HCEC 1CT (cell line): ENCODE data around the gene SCG3.
"Not testable (repeated sequence)": the region's sequence is repeated elsewhere in the genome, so short reads cannot be mapped to it uniquely, and the experiment has no call there.

Experiments
- DNase-seq: peaks from one replicate; pipeline ENCODE4 v3.0.0-alpha.2; 2017

The SCG3 gene

DNA sequence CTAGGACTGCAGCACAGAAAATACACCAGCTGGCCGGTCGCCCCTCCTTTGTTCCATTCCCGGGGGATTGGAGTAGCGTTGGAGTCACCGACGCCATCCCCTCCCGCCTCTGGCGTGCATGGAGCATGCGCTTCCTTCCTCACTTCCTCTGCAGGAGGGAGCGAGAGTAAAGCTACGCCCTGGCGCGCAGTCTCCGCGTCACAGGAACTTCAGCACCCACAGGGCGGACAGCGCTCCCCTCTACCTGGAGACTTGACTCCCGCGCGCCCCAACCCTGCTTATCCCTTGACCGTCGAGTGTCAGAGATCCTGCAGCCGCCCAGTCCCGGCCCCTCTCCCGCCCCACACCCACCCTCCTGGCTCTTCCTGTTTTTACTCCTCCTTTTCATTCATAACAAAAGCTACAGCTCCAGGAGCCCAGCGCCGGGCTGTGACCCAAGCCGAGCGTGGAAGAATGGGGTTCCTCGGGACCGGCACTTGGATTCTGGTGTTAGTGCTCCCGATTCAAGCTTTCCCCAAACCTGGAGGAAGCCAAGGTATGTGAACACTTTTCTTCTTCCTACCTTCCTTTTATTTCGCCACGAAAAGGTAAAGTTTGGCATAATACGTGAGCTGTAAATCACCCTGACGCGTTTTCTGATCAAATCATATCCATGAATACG is at the start of gene SCG3:
TSS of gene SCG3 (plus strand) at position 201 of the 661 bp plus-strand sequence. CDS start at position 454, 253 bp downstream.
- no peak for DNase-seq

DNA sequence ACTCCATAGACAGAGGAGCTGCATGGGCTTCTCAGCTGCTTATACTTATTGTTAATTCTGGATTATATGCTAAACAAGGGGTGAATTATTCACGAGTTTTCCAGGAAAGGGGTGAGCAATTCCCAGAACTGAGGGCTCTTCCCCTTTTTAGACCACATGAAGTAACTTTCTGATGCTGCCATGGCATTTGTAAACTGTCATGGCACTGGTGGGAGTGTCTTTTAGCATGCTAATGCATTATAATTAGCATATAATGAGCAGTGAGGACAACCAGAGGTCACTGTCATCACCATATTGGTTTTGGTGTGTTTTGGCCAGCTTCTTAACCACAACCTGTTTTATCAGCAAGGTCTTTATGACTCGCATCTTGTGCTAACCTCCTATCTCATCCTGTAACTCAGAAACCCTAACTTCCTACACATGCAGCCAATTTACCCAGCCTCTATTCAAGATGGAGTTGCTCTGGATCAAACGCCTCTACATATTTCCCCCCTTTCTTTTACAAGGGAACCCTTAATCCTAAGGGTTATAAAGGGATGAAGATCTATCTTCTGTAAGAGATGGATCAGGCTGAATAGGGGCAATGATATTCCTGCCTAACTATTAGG is 46.6 kb upstream of the SCG3 start:
- no peak for DNase-seq

DNA sequence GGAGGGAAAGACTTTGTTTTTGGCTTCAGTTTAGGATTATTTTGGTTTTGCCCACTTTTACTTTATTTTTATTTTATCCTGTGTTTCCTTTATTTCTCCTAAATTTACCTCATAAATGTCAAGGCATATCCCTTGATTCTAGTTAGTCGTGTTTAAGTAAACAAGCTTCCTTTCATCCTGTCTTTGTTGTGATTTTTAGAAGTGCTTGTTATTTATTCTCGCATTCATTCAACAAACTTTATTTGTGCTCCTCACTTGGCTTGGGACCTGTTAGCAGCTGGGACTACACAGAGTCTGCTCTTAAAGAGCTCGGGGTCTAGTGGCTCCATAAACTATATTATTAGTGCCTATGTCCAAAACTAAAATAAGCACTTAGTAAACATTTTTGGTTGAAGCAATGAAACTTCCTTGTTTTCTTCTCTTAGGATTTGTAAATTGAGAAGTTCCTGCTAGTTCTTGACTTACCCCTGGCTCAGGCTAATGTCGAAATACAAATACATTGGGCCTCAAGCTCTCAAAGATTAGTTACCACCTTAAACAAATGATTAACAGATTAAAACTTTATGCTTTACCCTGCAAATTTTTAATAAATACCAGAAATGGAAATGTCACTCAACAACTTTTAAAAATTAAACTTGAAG is 39.7 kb upstream of the SCG3 start:
- no peak for DNase-seq

DNA sequence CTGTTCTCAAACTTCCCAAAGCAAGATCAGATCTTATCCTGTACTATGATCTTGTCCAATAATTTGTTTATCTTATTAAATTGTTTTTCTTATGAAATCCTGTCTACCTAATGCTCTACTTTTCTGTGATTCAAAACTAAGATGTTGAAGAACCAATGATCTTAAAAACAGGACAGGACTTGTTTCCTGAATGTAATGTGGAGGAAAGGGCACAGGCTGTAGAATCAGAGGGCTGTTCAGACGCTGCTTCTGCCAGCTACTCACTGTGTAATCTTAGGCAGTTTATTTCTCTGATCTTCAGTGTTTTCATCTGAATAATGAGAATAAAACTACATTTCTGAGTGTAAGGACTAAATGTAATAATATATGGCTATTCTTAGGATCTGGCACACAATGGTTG is 38.6 kb upstream of the SCG3 start:
- DNase-seq: no peak

DNA sequence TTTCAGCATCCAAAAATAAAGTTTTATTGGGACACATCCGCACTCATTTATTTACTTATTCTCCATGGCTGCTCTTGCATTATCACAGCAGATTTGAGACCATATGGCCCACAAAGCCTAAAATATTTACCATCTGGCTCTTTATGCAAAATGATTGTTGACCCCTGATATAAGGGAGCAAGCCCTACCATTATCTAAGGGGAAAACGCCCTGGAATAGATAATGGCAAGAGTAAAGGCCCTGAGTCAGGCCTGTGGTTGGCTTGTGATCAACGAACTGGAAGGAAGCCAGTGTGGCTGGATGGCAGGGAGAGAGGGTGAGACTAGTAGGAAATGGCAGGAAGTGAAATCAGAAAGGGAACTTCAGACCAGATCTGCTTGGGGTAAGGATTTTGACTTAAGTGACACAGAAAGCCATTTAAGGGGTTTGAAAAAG is 34.2 kb upstream of the SCG3 start:
- peak; percentile 55 for DNase-seq

DNA sequence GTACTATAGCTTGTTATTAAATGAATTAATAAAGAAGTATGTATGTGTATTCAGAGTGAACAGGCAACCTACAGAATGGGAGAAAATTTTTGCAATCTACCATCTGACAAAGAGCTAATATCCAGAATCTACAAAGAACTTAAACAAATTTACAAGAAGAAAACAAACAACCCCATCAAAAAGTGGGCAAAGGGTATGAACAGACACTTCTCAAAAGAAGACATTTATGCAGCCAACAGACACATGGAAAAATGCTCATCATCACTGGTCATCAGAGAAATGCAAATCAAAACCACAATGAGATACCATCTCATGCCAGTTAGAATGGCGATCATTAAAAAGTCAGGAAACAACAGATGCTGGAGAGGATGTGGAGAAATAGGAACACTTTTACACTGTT is 33.2 kb upstream of the SCG3 start:
- DNase-seq: not testable (repeated sequence)

DNA sequence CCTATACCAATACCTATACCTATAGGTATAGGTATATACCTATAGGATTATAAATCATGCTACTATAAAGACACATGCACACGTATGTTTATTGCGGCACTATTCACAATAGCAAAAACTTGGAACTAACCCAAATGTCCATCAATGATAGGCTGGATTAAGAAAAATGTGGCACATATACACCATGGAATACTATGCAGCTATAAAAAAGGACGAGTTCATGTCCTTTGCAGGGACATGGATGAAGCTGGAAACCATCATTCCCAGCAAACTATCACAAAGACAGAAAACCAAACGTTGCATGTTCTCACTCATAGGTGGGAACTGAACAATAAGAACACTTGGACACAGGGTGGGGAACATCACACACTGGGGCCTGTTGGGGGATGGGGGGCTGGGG is 32.7 kb upstream of the SCG3 start:
- DNase-seq: not testable (repeated sequence)

DNA sequence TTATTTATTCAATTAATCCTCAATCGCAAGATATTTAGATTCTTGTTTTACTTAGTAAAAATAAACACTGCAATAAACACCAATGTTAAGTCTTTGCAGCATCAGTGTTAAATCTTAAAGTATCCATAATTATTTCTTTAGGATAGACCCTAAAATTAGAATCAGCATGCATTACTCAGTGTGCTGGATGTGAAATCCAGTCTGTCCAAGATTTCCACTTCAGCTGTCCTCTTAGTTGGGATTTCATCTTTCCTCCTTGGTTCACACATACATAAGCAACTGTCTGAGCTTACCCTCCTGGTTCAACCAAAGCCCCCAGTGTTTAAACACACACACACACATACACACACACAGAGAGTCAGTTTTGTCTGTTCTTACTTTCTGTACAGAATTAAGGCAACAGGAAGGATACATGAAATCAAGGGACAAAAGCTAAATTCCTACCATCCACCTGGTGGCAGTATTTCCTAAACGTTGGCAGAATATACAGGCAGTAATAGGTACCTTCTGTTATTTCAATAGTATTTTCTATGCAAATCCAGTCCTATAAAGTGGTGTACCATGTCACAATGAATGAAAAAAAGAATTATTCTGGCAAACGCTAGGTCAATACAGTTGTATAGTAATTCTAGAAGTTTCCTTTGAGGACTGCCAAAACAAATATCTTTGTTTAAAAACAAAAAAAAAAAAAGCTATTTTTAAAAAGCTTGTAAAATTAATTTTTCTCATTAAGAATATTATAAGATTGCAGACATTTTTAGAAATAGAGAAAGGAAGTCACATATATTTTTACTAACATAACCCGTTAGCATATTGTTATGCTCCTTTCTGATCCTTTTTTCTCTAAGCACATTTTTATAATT is 31.4 kb upstream of the SCG3 start:
- peak; percentile 74 for DNase-seq

DNA sequence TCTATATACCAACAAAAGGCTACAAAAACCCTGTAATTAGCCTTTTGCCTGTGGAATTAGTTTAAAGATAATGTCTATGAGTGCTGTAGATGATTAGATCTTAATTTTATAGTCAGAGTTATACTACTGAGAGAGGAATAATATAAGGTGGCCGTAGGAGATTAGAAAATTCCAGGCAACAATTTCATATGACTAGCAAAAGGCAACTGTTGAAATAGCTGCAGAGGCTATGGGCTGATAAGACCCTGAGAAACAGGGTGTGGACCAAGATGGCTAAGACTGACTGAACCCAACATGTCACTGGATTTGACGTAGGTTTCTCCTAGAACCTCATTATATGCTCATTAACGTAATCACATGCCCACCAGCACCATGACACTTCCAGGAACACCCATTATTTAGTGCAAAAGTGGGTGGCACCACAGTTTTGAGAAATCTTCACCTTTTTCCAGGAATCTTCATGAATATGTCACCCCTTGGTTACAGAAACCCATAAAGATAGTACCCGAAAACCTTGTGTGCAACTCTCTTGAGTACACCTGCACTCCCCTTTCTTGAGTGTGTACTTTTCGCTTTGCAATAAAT is 29.1 kb upstream of the SCG3 start:
- DNase-seq: no peak

DNA sequence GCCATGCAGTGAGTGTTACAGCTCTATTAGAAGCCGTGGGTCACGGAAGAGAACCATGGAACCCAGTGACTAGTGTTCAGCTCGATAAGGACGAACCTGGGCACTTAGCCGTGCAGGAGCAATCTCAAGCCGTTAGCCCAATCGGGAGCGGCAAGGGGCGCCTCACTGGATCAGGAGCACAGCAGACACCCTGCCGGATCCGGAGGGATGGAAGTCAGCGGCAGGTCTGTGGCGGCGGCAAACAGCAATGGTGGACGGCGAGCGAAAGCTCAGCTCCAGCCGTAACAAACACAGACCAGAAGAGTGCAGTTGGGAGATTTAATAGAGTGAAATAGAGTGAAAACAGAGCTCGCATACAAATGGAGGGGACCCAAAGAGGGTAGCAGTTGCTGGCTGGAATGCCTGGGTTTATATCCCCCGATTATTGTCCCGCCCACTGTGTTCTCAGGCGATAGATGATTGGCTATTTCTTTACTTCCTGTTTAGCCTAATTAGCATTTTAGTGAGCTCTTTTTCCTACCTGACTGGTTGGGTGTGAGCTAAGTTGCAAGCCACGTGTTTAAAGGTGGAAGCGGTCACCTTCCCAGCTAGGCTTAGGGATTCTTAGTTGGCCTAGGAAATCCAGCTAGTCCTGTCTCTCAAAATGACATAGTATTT is 25.8 kb upstream of the SCG3 start:
- DNase-seq: not testable (repeated sequence)

DNA sequence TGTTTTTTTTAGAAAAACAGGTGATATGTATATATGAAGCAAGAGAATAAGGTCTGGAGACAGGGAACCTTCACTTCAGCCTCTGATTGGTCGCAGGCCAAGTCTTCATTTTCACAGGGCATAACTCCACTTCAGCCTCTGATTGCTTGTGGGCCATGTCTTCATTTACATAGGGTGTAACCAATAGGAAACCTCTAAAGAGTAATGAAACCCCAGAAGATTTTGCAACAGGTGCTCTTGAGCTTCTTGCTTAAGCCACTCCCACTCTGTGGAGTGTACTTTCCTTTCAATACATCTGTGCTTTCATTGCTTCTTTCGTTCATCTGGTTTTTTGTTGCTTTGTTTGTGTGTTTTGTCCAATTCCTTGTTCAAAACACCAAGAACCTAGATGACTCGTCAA is 22.6 kb upstream of the SCG3 start:
- no peak for DNase-seq

DNA sequence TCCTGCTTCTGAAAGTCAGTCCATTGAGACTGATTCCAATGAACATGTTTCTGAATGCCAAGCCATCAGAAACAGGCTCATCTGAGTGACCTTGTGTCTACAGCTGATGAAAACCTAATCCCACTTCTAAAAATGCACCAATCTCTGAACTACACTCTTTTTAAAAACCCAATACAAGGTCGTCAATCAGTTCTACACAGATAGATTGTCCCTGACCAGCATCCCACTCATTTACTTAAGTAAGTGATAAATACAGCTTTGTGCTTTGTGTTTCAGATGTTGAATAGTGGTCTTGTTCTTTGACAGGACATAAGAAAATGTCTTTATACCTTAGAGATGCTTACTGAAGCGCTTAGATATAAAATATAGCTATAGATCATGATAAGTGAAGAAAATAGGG is 20.2 kb upstream of the SCG3 start:
- no peak for DNase-seq

DNA sequence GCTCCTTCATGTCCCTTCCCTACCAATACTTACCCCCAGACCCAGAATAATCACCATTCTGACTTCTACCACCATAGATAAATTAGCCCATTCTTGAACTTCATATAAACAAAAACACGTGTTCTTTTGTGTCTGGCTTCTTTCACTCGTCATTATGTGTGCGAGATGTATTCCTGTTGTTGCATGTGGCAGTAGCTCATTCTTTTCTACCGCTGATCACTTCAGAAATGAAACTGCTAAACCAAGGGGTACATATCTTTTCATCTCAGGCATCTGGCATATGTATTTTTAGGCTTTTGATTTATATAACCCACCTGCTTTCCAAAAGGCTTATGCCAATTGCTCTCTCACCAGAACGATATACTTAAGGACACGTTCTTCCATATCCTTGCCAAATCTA is 13.8 kb upstream of the SCG3 start:
- DNase-seq: no peak

DNA sequence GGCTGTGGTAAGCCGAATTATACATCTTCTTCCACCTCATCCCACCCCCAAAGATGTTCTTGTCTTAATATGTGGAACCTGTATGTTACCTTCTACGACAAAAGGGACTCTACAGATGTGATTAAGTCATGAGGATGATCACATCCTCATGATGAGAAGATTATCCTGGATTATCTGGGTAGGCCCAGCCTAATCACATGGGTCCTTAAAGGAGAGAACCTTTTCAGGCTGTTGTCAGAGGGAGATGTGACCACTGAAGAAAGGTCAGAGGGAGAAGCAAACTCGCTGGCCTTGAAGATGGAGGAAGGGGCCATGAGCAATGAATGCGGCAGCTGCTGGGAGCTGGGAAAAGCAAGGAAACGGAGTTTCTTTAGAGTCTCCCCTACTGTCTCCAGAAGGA is 12.9 kb upstream of the SCG3 start:
- DNase-seq: no peak

DNA sequence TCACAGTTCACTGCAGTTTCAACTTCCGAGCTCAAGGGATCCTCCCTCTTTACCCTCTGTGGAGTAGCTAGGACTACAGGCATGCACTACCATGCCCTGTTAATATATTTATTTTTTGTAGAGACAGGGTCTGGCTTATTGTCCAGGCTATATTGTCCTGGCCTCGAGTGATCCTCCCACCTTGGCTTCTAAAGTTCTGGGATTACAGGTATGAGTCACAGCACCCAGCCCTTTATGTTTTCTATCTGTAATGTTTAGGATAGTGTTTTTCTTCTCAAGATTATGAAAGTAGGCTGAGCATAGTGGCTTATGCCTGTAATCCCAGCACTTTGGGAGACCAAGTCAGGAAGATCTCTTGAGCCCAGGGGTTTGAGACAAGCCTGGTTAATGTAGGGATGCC is 11.9 kb upstream of the SCG3 start:
- DNase-seq: no peak

DNA sequence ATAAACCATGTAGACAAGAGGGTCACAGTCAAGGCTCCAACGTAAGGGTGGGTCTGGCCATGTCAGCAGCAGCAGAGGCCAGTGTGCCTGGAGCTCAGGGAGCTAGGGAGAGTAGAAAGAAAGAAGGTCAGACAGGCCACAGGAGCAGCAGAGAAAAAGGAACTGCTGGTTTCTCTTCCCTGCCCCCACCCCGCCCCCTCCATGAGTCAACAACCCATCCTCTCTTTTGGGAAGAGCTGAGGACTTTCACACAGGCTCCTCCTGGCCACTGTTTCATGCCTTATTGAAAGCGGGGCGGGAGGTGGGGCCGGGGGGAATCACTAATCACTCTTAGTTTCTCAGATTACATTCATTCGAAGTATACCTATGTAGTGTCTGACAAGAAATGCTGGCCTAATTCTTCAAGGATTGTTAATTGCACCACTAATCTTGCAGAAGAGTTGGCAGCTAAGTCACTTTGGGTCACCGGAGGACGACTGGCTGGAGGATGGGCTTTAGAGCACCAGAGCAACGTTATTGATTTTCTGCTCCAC is 9.1 kb upstream of the SCG3 start:
- no peak for DNase-seq

DNA sequence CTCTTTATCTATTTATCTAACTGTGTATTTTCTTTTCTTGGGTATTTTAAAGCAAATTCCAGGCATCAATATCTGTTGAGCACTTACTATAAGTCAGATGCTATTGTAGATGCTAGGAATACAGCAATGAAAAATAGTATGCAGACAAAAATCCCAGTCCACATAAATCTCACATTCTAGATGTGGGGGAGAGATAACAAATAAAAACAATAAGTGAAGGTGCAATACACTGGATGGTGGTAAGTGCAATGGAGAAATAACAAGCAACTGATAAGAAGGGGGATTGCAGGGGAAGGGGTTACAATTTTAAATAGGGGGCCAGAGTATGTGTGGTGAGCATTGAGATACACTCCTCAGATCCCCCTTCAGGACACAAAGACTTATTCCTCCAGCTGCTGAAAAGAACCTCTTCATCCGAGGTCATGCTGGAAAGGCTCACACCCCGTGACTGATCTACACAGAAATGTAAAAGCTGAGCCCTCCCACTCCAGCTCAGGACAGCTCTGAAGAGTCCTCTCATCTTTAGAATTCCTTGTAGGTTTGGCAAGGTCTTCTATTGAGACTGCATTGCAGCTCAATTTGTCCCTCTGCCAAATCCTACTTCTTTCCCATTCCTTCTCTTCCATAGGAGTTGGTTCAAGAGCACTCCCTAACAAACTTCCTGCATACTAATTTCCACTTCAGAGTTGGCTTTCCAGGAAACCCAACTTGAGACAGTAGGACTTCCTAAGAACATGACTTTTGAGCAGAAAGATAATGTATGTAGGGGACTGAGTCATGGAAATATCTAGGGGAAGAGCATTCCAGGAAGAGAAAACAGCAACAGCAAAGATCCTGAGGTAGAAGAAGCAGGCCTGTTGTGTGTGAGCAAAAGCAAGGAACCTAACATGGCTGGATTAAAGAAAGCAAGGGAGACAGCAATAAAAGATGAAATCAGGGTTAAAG is 8.1 kb upstream of the SCG3 start:
- peak; percentile 18 for DNase-seq

DNA sequence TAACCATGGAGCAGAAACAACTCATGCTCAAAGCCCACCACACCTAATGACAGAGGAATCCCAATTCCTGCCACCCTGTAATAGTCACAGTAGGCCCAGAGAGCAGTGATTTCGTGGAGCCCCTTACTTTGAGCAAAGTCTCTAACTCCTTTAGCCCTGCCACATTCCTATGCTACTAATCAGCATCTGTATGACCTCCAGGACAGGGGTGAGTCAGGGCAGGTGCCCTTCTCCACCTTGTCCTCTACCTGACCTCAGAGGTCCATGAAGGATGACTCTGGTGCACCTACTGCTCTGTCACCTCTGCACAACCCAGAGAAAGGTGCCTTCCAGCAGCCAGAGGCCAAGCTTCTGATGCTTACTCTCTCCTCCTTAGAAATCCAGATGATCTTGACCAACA is 6.1 kb upstream of the SCG3 start:
- no peak for DNase-seq

DNA sequence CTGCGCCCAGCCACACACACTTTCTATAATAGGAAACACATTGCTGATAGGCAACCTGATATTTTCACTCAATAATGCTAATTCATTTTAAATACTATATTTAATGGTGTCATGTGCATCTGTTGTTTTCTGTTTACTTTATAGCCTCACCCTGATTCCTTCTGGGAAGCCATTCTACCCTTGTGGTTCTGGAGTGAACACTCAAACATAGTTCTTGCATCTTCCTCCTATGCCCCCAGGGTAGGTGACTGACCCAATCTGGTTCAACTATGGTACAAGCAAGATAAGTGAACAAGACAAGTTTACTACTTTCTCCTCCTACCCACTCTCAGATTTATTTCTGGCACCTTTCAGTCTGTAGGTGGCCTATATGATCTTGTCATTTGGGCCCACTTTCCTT is 4.3 kb upstream of the SCG3 start:
- DNase-seq: no peak

DNA sequence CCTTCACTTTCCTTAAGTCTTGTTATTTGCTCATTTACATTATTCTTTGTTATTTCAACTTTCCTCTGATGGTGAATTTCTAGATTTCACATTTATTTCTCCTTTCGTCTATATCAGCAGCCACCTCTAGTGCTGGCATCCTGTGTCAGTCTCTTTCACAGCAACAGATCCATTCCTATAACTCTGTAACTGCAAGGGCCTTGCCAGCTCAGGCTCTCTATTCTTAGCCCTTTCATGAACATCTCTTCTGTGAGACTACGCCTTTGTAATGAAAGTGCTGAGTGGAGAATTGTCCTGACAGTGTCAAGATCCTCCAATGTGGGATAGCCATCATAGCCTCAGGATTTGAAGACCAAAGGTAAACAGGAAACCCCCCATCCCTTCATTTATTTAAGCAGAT is 3.9 kb upstream of the SCG3 start:
- DNase-seq: no peak

DNA sequence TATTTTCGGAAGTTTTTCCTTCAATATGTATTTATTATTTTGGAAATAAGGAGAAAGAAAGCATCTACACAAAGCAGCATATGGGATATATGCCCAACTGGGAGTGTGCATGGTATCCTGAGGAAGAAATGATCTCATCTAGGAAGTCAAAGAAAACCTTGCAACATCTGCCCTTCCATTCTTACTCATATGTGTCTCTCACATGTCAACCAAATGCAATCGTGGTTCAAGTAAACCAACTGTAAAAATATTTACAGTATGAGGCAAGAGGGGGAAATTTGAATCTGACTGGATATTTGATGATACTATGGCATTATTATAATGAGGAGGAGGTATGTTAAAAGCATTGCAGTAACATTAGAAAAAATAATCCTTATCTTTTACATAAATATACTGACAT is 3.2 kb upstream of the SCG3 start:
- DNase-seq: peak; percentile 83
